ENCODE measurements around the gene TBC1D17.

- TF ChIP-seq HIVEP1 (CRISPR knock-in tag; IDR thresholded peaks at IDR 0.05) (no peak), ZNF101 (CRISPR knock-in tag; IDR thresholded peaks at IDR 0.05; ENCODE audit: borderline replicate concordance, low read depth) (no peak), CBX2 (IDR thresholded peaks at IDR 0.05; ENCODE audit: low read depth, low read length) (no peak), CBX2 (CRISPR knock-in tag; IDR thresholded peaks at IDR 0.05; ENCODE audit: low read depth) (no peak), ZNF274 (CRISPR knock-in tag; IDR thresholded peaks at IDR 0.05) (no peak), HDAC2 (CRISPR knock-in tag; IDR thresholded peaks at IDR 0.05) (no peak), SETDB1 (CRISPR knock-in tag; IDR thresholded peaks at IDR 0.05; ENCODE audit: borderline replicate concordance) (no peak), ZNF556 (CRISPR knock-in tag; IDR thresholded peaks at IDR 0.05; ENCODE audit: borderline replicate concordance) (no peak), ZNF775 (CRISPR knock-in tag; IDR thresholded peaks at IDR 0.05; ENCODE audit: borderline replicate concordance) (no peak), BHLHE40 (IDR thresholded peaks at IDR 0.05; ENCODE audit: low read length) (no peak), CTCF (CRISPR knock-in tag; IDR thresholded peaks at IDR 0.05) (no peak), SMARCE1 (IDR thresholded peaks at IDR 0.05; ENCODE audit: borderline replicate concordance) (no peak)
Observed at GRCh38 chr19:49891393-49891792, 13.9 kb downstream of the TBC1D17 start.
